Activated CD4-positive, CD25-positive, alpha-beta regulatory T cell treated with anti-CD3 and anti-CD28 coated beads, Interleukin-2, amount 50 U/mL, for 72 hours (primary cell): Measurements from ENCODE around the gene ABI2.

Source experiments
- DNase-seq: peaks from one replicate; pipeline ENCODE4 v3.0.0; 2021

ABI2 gene

DNA sequence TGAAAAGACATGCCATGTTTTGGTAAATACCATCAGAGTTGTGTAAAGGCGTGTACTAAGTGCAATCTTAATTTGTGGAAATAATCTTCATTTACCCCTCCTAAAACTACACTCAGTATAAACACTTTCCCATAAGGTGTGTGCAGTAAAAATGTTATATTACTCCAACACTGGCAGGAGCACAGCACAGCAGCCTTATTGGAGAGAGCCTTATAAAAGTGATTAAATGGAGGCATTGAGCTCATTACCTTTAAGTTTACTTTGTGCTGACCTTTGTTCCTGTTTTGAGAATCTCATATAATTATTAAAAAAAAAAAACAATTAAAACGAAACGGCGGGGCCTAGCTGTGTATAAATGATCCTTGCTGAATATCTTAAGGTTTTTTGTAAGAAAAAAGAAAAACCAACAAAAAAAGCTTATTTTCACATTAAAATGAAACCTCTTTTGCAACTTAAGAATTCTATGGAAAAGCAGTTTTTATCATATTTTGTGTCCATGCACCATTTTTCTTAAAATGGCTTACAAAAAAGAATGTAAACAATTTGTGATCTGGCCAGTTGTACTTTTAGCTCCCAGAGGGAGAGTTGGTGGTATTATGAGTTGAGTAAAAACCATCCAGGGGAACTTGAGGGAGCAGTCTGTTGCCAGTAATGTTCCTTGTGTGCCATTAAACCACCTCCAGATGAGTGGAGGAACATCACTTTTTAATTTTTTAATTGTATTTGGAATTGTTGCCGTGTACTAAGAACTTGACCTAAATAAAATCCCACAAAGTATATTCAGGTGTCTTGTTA, 103.4 kb downstream of the ABI2 start:
- DNase-seq, result no peak

DNA sequence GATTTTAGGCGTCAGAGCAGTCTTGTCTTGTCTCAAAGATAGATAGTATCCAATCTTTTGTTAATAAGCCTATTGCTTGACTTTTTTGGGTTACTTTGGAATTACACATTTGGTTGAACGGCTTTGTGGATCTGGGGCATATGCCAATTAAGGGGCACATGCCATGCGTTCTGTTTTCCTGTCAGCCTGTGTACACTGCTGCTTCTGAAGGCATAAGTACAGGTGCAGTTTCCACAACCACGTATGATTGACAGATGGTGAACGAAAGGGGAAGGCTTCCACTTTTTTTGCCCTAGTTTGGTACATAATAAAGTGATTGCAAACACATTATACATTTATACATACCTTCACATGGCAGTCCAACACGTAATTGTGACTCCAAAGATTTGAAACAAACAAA, 104.6 kb downstream of the ABI2 start:
- no peak for DNase-seq

- no peak for DNase-seq
These were observed 108.3 kb downstream of the ABI2 start for GRCh38 chr2:203436496-203436895.

DNA sequence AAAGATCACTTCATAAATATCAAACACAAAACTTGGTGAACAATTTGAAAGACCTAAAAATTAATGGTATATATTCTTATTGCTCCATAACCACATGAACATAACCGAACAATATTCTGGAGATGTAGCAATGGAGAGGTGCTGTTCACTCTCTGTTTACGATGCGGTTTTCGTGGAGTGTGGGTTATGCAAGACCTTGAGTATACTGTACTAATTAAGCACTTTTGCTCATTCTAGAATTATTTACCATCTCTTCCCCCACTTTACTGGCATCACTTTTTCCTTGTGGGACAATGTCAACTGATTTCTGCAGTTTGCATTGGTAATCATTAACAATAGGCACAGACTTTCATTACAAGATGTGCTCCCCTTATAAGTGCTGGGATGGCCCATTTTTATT, 109.3 kb downstream of the ABI2 start:
- DNase-seq, result no peak

- no peak for DNase-seq
These were observed 110.3 kb downstream of the ABI2 start for GRCh38 chr2:203438528-203438927.

GRCh38 chr2:203440671-203441070, 112.5 kb downstream of the ABI2 start:
- DNase-seq, result no peak

- no peak for DNase-seq
These were observed 113.3 kb downstream of the ABI2 start for GRCh38 chr2:203441463-203441862.

GRCh38 chr2:203442463-203442862, 114.3 kb downstream of the ABI2 start:
- DNase-seq, result no peak

DNA sequence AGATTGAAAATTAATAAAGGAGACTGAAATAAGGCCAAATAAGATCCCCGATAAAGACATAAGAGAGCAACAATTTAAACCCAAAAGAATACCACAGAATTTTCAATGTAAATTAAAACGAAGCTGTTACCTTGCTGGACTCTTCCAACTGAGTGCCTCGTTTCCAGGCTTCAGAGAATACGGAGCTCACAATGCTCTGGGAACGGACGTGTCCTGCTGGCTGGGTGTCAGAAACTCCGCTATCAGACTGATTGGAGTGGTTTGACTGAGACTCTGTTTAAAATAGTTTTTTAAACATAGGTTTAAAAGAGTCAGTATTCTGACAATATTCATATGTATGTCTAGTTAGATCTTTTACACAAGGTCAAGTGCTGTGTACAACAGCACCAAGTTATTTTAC, 116.5 kb downstream of the ABI2 start:
- DNase-seq, result no peak

GRCh38 chr2:203446071-203446481, 117.9 kb downstream of the ABI2 start:
- DNase-seq, result no peak

DNA sequence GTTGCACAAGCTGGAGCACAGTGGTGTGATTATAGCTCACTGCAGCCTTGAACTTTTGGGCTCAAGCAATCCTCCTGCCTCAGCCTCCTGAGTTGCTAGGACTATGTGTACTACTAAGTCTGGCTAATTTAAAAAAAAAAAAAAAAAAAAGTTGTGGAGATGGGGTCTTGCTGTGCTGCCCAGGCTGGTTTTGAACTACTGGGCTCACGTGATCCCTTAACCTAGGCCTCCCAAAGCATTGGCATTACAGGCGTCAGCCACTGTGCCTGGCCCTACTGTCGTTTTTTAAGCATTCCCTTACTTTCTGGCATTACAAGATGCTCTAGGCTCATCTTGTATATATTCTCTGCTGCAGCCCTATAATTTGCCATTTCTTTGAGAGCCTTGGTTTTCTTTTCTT, 118.6 kb downstream of the ABI2 start:
- DNase-seq, result no peak

DNA sequence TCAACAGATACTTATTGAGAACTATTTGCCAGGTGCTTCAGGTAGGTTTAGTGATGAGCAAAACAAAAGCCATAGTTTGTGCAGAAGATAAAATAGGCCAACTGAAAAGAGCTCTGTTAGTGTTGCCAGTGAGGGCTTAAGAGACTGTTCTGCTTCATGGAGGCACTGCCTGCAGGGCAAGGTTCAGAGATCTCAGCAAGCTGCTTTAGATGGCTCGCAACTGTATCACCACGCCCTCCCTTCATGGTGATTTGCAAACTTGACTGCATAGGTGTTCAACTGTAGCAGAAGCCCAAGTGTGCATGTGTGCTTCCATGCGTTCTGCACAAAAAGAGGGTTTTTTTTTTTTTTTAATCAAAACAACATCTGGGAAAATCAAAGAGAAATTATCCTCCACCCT, 122.4 kb downstream of the ABI2 start:
- DNase-seq, result no peak

DNA sequence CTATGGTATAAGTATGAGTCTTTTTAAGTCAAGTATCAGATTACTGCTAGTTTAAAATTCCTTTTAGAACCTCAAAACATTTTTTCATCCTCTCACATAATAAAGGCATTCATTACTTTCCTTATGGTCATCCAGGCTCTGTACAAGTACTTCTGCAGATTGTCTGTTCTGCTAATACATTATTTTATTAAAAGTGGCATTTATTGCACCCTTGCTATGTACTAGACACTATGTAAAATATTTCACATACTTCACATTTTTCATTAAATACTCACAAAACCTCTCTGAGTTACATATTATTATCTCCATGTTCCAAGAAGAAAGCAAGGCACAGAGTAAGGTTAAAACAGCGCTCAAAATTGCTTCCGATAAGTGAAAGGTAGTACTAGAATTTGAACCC, 122.8 kb downstream of the ABI2 start:
- DNase-seq, result no peak

DNA sequence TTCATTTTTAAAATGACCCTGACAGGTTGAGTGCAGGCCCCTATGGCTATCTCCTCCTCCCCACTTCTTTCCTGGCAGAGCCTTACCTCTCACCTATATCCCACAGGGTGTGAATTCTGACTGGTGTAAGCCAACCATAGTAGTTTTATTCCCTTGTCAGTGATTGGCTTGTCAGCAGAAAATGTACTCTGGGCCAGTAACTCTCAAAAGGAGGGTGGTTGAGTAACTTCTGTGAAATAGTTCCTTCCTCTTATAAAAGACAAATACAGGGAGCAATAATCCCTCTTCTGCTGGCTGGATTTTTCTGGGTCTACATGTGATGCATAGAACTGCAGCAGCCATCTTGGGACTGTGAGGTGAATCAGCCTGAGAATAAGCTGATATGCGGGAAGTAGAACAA, 123.5 kb downstream of the ABI2 start:
- DNase-seq, result no peak

GRCh38 chr2:203453858-203454451, 125.8 kb downstream of the ABI2 start:
- DNase-seq, result no peak

DNA sequence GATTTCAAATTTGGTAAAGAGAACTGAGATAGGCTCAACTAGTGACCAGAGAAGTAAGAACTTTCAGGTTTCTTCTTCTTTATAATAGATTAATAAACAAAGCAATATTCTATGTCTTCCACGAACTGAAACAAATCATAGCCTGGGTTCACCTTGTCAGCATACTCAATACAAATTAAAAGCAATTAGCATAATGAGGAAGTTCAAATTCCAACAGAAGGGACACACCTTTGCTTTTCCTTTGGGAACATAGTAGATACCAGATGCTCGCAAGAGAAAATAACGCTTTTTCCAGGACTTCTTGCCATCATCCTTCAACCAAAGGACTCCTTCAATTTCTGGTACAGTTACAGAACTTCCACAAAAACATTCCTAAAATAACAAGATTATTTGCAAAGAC, 127.0 kb downstream of the ABI2 start:
- no peak for DNase-seq

- no peak for DNase-seq
These were observed 133.6 kb downstream of the ABI2 start for GRCh38 chr2:203461746-203462145.

GRCh38 chr2:203462308-203462707, 134.1 kb downstream of the ABI2 start:
- no peak for DNase-seq

DNA sequence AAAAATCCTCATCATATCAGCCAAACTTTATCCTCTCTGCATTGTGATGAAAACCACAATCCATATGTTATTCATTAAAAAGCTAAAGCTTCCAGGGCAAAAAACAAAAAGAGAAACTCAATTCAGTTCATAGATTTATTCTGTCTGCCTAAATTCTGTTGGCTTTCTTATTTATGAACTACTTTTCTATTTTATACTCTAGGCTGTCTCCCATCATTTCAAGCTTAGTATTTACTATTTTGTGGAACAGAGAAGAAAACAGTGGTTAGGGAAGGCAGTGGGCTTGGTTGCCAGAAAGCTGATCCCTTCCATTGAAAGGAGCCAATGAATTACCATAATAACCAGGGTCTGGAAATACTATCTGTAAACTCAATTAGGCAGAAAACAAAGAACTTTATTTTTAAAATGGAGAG, 135.1 kb downstream of the ABI2 start:
- DNase-seq, result no peak

DNA sequence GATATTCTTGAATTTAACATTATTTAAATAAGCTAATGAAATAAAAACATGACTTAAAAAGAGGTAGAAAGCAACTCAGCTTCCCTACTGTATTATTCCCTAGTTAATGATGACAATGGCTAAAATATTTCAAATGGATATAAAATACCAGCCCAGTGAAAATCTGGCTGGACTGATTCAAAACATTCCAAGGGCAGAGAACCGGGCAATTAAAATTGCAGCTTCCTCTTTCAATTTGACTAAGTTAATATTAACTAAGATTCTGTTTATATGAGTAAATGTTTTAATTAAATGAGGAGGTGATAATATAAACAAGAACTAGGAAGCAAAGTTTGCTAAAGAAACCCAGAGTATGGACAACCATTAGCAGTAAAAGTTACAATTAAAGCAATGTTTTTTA, 141.4 kb downstream of the ABI2 start:
- DNase-seq, result no peak

GRCh38 chr2:203470371-203470770, 142.2 kb downstream of the ABI2 start:
- no peak for DNase-seq

GRCh38 chr2:203471323-203471722, 143.1 kb downstream of the ABI2 start:
- DNase-seq, result no peak

- DNase-seq, result no peak
These were observed 148.7 kb downstream of the ABI2 start for GRCh38 chr2:203476881-203477280.

DNA sequence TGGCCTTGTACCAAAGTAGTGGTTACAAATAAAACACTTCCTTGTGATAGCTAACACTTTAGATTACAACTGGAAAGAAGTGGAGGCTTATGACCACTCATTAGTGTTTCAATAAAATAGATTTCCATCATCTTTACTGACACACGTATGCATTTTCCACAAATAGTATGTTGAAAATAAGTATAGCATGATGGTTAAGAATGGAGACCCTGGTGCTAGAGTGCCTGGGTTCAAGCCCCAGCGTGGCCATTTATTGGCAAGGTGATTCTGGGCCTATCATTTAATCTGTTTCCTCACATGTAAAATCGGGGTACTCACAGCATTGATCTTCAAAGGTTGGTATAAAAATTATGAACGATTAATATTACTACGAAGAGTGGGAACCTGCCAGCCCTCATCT, 152.4 kb downstream of the ABI2 start:
- no peak for DNase-seq
